ENCODE results near the gene MAPK7. TPM values are rescaled to one million over a fixed set of nuclear protein-coding genes. Genes with fewer than 3 reads are reported as not detected.

MAPK7 gene
- total RNA-seq, 2 donors from 2014 or later, result 36.6 to 37.9 TPM

DNA sequence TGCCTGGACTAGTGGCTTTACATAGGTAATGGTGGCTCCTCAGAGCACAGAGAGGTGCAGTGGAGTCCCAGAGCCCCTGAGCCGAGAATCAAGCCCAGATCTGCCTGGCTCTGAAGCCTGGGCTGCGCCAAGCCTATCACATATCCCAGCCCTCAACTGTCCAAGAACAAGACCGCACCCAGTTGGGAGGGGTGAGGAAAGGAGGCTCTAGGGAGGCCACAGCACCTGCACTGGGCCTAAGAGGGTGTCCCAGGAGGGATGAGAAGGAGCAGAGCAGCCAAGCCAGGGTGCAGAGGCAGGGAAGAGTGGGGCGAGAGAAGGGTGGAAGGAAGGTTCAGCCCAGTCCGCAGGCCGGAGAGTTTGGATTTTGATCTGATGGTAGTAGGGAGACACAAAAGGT lies 31.8 kb downstream of the MAPK7 start:
- intact Hi-C loops (cut with DNase I), result no loop called here
- no peak for DNase-seq
- no peak overlapping the region for H3K27ac ChIP-seq

GRCh38 chr17:19410875-19411620 lies 32.8 kb downstream of the MAPK7 start, which contains the start of gene RNF112:
RNF112 (plus strand) TSS chr17:19411232; CDS start chr17:19411409, 177 bp downstream.
- Histone ChIP-seq H3K4me1 (no peaks in the 10 kb centered on the region), H3K4me3 (no peak within 1 kb of the TSS), H3K27ac (no peak within 1 kb of the TSS), H3K27me3 (no peaks in the 10 kb centered on the region), H3K9me3 (no peaks in the 10 kb centered on the region), H3K9ac (ENCODE audit: low read depth in 2 of 2, low read length in 2 of 2) (peak within 1 kb of the TSS in 1 of 2 donors; percentile 43), H3K36me3 (no peaks in the 10 kb centered on the region)
- TF ChIP-seq CTCF (IDR thresholded peaks at IDR 0.05), result no peak
- no peak for DNase-seq
- intact Hi-C loops (cut with DNase I), result no loop called here

More for the DNA sequence above, 31.8 kb downstream of the MAPK7 start:
- Histone ChIP-seq H3K4me1 (no peaks in the 10 kb centered on the region), H3K36me3 (no peaks in the 10 kb centered on the region), H3K9ac (ENCODE audit: low read depth in 2 of 2, low read length in 2 of 2) (no peak overlapping the region), H3K27me3 (no peaks in the 10 kb centered on the region), H3K9me3 (no peaks in the 10 kb centered on the region), H3K4me3 (no peak overlapping the region)
- no peak for TF ChIP-seq CTCF (IDR thresholded peaks at IDR 0.05)

DNA sequence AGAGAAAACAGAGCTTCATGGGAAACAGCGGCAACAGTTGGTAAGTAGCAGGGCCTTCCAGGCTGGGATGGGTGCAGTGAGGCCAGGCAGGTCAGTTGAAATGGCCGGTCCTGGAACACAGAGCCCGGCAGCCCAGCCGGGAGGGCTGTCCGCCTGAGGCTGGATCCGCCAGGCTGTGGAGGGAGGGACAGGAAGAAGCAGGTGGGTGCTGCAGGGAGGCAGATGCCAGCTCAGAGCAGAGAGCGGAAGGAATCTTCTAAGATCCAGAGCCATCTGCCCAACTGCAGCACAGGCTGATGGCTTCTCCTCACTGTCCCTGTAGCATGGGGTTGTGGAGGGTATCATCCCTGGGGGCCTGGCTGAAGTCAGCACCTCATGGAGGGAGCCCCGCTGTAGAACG lies 33.3 kb downstream of the MAPK7 start:
- Histone ChIP-seq H3K4me1 (no peaks in the 10 kb centered on the region), H3K9ac (ENCODE audit: low read depth in 2 of 2, low read length in 2 of 2) (no peak overlapping the region), H3K27ac (no peak overlapping the region), H3K4me3 (no peak overlapping the region), H3K36me3 (no peaks in the 10 kb centered on the region), H3K9me3 (no peaks in the 10 kb centered on the region), H3K27me3 (no peaks in the 10 kb centered on the region)
- DNase-seq, result no peak
- intact Hi-C loops (cut with DNase I), result no loop called here
- no peak for TF ChIP-seq CTCF (IDR thresholded peaks at IDR 0.05)

- no peaks in the 10 kb centered on the region for H3K4me1 ChIP-seq
- no peaks in the 10 kb centered on the region for H3K36me3 ChIP-seq
- no peaks in the 10 kb centered on the region for H3K27me3 ChIP-seq
- intact Hi-C loops (cut with DNase I), result no loop called here
- H3K9me3 ChIP-seq, result no peaks in the 10 kb centered on the region
- no peak for DNase-seq
- H3K4me3 ChIP-seq, result no peak overlapping the region
- no peak overlapping the region for H3K27ac ChIP-seq
- no peak overlapping the region for H3K9ac ChIP-seq (ENCODE audit: low read depth in 2 of 2, low read length in 2 of 2)
- TF ChIP-seq CTCF (IDR thresholded peaks at IDR 0.05), result no peak
Measured at GRCh38 chr17:19412510-19412909, 34.2 kb downstream of the MAPK7 start.

DNA sequence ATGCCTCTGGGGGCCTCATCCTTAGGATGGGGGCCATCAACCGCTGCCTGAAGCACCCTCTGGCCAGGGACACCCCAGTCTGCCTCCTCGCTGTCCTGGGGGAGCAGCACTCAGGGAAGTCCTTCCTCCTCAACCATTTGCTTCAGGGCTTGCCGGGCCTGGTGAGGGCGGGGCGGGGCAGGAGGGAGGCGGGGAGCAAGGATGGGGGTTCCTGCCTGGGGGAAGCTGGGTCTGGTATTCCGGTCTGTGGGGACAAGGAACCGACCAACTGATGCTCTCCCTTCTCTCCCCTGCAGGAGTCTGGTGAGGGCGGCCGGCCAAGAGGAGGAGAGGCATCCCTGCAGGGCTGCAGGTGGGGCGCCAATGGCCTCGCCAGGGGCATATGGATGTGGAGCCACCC lies 34.7 kb downstream of the MAPK7 start:
- H3K4me1 ChIP-seq, result no peaks in the 10 kb centered on the region
- H3K27me3 ChIP-seq, result no peaks in the 10 kb centered on the region
- H3K4me3 ChIP-seq, result no peak overlapping the region
- no peaks in the 10 kb centered on the region for H3K36me3 ChIP-seq
- DNase-seq, result no peak
- no peak overlapping the region for H3K27ac ChIP-seq
- no peak overlapping the region for H3K9ac ChIP-seq (ENCODE audit: low read depth in 2 of 2, low read length in 2 of 2)
- no peak for TF ChIP-seq CTCF (IDR thresholded peaks at IDR 0.05)
- intact Hi-C loops (cut with DNase I), result no loop called here
- H3K9me3 ChIP-seq, result no peaks in the 10 kb centered on the region
